ACC112 (cell line): ENCODE measurements around the gene LENG1.
A peak's percentile ranks its signal among the peaks of the same experiment; 100 is the strongest.

Experiments
- H2AFZ ChIP-seq: fragments of 200-600 bp; sonication (generic); one replicate; pipeline ENCODE4 v1.6.0; 2017; ENCODE audit warnings: antibody characterized with exemption, low read length; ENCODE audit not compliant: unreplicated experiment
- H3K27ac ChIP-seq: fragments of 200-600 bp; sonication (generic); 2 replicates; pipeline ENCODE4 v1.5.1; 2014; ENCODE audit warnings: low read depth, mild to moderate bottlenecking, antibody characterized with exemption, low read length, moderate library complexity
- H3K27me3 ChIP-seq: fragments of 200-600 bp; sonication (generic); 2 replicates; pipeline ENCODE4 v1.6.1; 2014; ENCODE audit warnings: mild to moderate bottlenecking, antibody characterized with exemption, low read length, moderate library complexity, mixed read lengths; ENCODE audit not compliant: insufficient read depth
- H3K36me3 ChIP-seq: fragments of 200-600 bp; sonication (generic); 2 replicates; pipeline ENCODE4 v1.6.1; 2016; ENCODE audit warnings: mild to moderate bottlenecking, antibody characterized with exemption, low read length, moderate library complexity, mixed read lengths; ENCODE audit not compliant: insufficient read depth
- H3K4me1 ChIP-seq: fragments of 200-600 bp; sonication (generic); one replicate; pipeline ENCODE4 v1.6.1; 2016; ENCODE audit warnings: low read length, mixed read lengths; ENCODE audit not compliant: insufficient read depth, unreplicated experiment, control insufficient read depth
- H3K4me3 ChIP-seq: fragments of 200-600 bp; sonication (generic); 2 replicates; pipeline ENCODE4 v1.5.1; 2014; ENCODE audit warnings: mild to moderate bottlenecking, low read depth, low read length
- H3K79me2 ChIP-seq: fragments of 200-600 bp; sonication (generic); one replicate; pipeline ENCODE4 v1.6.0; 2016; ENCODE audit warnings: low read length; ENCODE audit not compliant: control insufficient read depth, unreplicated experiment, insufficient read depth

LENG1 gene

DNA sequence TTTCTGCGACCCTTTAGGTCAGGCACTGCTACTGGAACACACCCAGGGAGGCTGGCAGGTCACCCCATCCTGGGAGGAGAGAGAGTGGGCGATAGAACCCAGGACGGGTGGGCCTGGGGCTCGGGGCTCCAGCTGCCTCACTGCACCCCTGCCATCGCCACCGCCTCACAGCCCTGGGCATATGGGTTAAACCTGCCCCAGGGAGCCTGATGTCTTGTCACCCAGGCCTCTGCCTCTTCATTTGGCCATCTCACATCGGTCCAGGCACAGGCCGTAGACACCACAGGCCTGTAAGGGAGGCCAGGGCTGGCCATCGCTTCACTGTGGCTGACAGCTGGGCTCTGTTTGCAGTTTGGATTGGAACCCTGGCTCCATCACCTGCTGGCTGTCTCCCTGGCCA is 33.8 kb downstream of the LENG1 start:
- Histone ChIP-seq H3K36me3 (no peaks in the 10 kb centered on the region), H3K27me3 (no peaks in the 10 kb centered on the region), H3K4me1 (no peaks in the 10 kb centered on the region), H3K4me3 (no peak overlapping the region), H2AFZ (no peak overlapping the region), H3K79me2 (no peaks in the 10 kb centered on the region), H3K27ac (no peak overlapping the region)

DNA sequence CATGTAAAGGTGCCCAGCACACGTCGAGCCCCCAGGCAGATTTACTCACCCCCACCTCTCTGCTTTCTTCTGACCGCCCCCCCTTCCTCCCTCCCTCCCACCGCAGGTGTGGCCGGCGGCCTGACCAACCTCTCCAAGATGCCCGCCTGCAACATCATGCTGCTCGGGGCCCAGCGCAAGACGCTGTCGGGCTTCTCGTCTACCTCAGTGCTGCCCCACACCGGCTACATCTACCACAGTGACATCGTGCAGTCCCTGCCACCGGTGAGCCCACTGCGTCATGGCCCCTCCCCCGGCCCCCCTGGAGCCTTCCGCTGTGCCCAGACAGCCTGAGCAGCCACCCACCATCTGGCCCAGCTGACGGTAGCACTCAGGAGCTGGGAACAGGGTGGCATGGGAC is 35.1 kb downstream of the LENG1 start:
- Histone ChIP-seq H3K36me3 (no peaks in the 10 kb centered on the region), H3K4me1 (no peaks in the 10 kb centered on the region), H3K4me3 (no peak overlapping the region), H3K79me2 (no peaks in the 10 kb centered on the region), H2AFZ (no peak overlapping the region), H3K27ac (no peak overlapping the region), H3K27me3 (no peaks in the 10 kb centered on the region)

DNA sequence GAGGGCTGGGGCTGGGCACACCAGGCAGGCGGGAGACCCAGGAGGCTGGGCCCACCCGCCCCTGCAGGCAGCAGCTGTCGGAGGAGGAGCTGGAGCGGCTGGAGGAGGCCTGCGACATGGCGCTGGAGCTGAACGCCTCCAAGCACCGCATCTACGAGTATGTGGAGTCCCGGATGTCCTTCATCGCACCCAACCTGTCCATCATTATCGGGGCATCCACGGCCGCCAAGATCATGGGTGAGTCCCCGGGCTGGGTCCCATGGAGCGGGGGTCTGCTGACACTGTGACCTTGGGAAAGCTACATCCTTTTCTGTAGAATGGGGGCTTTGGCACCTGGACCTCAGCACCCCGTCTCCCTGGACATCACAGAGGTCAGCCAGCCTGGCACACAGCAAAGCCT is 35.8 kb downstream of the LENG1 start:
- H3K27me3 ChIP-seq = no peaks in the 10 kb centered on the region
- H3K4me1 ChIP-seq = no peaks in the 10 kb centered on the region
- no peaks in the 10 kb centered on the region for H3K36me3 ChIP-seq
- H2AFZ ChIP-seq = no peak overlapping the region
- H3K27ac ChIP-seq = no peak overlapping the region
- H3K4me3 ChIP-seq = no peak overlapping the region
- no peaks in the 10 kb centered on the region for H3K79me2 ChIP-seq

DNA sequence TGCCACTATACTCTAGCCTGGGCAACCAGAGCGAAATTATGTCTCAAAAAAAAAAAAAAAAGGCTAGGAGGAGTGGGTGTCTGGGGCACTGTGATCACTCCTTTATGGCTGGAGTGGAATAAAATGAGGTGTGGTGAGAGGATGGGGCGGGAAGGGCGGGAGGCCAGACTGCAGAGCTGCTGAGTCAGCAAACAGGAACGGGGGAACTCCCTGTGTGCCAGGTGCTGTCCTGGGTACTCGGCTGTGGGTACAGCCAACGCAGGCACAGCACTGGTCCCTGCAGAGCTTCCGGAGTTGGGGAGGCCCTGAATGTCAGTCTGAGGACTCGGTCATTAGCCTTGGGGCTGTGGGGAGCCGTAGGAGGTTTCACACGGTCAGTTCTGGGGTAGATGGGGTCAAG is 38.3 kb downstream of the LENG1 start:
- Histone ChIP-seq H3K36me3 (no peaks in the 10 kb centered on the region), H3K4me3 (no peak overlapping the region), H3K79me2 (peaks cover 10% of the 10 kb centered on the region), H2AFZ (no peak overlapping the region), H3K4me1 (no peaks in the 10 kb centered on the region), H3K27me3 (no peaks in the 10 kb centered on the region), H3K27ac (no peak overlapping the region)

DNA sequence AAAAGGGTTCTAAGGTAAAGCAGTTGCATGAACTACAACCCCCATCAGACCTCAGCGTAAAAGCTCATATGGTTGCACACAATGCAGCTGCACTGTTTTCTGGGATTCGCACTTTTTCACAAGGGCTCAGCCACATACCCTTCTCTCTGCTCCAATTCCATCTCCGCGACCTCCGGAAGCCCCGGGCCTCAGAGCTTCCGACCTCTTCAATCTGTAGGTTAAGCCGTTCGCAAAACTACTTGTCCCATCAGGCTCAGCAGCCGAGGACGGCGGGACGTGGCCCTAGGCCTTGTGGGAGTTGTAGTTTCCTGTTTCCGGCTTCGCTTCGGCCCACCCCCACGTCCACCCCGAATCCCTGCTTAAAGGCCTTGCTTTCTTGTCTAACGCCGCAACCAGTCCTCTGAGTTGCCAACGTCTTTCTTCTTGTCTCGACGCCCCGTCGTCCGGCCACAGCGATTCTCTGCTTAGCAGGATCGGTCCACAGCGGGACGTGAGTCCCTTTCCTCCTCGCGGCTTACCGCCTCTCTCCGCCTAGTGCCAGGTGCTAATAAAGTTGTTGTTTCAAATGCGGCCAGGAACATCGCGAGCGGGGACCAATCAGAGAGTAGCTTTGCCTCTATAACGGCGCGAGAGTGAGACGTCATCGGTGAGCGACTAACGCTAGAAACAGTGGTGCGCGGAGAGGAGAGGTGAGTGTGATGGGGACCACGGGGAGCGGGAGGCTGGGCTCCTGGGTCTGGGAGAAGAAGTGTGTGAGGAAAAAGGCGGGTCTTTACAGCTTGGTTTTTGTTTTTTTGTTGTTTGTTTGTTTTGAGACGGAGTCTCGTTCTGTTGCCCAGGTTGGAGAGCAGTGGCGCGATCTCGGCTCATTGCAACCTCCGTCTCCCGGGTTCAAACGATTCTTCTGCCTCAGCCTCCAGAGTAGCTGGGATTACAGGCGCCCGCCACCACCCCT is 44.1 kb downstream of the LENG1 start, which contains the start of the genes PRPF31 and TFPT:
TSS of gene PRPF31 (plus strand) at position 646 of the 955 bp plus-strand sequence. CDS start 2,525 bp downstream, outside the sequence.
TSS of gene TFPT (minus strand) at position 549 of the 955 bp plus-strand sequence. CDS start at position 161, 388 bp downstream.
- Histone ChIP-seq H3K27ac (peak within 1 kb of the TSS; percentile 75), H3K4me3 (peak within 1 kb of the TSS; percentile 90), H3K79me2 (peaks cover 15% of the 10 kb centered on the region), H3K4me1 (no peaks in the 10 kb centered on the region), H3K27me3 (no peaks in the 10 kb centered on the region), H3K36me3 (no peaks in the 10 kb centered on the region), H2AFZ (peak within 1 kb of the TSS; percentile 82)

DNA sequence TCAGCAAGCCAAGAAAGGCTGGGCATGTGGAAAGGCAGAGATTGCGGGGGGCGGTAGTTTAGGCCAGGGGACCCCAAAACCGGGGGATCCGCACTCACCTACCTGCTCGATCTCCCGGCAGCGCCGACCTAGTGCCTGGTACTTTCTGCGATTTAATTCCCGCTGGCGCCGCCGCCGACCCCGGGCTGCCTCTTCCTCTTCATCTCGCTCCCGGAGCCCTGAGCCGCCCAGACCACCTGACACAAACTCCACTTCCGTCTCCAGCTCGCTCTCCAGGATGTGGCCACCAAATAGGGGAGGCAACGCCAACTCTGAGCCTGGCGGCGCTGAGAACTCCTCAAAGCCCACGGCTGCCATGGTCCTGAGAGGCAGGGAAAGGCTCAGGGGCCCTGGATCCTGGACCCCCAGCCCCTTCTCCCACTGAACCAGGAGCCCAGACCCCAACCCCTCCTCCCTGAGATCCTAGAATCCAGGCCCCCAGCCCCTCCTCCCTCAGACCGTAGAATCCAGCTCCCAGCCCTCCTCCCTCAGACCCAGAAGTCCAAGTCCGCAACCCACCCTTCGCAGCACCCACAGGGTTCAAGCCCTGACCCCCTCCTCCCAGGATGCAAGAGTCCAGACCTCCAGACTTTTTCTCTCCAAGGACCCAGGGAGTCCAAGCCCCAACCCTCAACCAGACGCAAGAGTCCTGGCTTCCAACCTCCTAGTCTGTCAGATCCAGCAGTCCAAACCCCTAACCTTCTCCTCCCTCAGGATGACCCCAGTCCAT is 45.0 kb downstream of the LENG1 start:
- H3K79me2 ChIP-seq = peaks cover 15% of the 10 kb centered on the region
- peak overlapping the region; percentile 60 for H2AFZ ChIP-seq
- no peaks in the 10 kb centered on the region for H3K4me1 ChIP-seq
- H3K27me3 ChIP-seq = no peaks in the 10 kb centered on the region
- no peaks in the 10 kb centered on the region for H3K36me3 ChIP-seq
- peak overlapping the region; percentile 90 for H3K4me3 ChIP-seq
- H3K27ac ChIP-seq = no peak overlapping the region

DNA sequence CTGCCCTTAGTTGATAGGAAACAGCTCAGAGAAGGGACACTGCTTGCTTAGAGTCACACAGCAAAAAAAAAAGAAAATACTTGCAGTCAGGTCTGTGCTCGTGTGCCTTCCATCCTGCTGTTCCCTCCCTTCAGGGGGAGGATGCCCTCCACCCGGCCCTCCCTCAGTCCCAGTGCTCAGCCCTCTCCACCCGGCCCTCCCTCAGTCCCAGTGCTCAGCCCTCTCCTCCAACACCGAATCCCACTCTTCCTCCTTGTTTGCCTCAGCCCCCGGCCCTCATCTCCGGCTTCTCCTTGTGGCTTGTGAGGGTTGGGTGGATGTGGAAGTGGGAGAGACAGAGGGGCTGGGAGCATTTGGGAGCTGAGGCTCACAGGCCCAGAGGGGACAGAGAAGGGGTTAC is 49.9 kb downstream of the LENG1 start:
- Histone ChIP-seq H3K36me3 (no peaks in the 10 kb centered on the region), H3K27ac (no peak overlapping the region)

DNA sequence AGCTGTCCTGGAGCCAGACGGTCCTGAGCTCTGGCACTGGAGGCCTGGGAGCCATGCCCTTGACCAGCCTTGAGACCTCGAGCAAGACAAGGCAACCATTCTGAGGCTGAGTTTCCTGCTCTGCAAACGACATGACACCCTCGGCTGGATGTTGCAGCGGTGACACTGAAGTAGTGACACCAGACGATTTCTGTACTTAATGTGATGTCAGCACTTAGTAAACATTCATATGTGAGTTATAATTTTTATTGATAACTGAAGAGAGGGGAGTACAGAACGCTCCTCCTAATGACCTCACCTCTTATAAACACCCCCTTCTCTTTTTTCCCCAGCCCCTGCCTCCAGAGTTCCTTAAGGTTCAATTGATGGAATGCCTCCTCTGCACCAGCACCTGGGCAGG is 51.0 kb downstream of the LENG1 start:
- Histone ChIP-seq H3K27ac (no peak overlapping the region), H3K27me3 (no peaks in the 10 kb centered on the region), H3K4me1 (no peaks in the 10 kb centered on the region), H3K4me3 (no peak overlapping the region), H3K79me2 (peaks cover 6% of the 10 kb centered on the region), H2AFZ (no peak overlapping the region), H3K36me3 (no peaks in the 10 kb centered on the region)

More for the DNA sequence above, 49.9 kb downstream of the LENG1 start:
- H3K4me1 ChIP-seq = no peaks in the 10 kb centered on the region
- H2AFZ ChIP-seq = no peak overlapping the region
- no peak overlapping the region for H3K4me3 ChIP-seq
- H3K27me3 ChIP-seq = no peaks in the 10 kb centered on the region
- H3K79me2 ChIP-seq = peaks cover 2% of the 10 kb centered on the region

DNA sequence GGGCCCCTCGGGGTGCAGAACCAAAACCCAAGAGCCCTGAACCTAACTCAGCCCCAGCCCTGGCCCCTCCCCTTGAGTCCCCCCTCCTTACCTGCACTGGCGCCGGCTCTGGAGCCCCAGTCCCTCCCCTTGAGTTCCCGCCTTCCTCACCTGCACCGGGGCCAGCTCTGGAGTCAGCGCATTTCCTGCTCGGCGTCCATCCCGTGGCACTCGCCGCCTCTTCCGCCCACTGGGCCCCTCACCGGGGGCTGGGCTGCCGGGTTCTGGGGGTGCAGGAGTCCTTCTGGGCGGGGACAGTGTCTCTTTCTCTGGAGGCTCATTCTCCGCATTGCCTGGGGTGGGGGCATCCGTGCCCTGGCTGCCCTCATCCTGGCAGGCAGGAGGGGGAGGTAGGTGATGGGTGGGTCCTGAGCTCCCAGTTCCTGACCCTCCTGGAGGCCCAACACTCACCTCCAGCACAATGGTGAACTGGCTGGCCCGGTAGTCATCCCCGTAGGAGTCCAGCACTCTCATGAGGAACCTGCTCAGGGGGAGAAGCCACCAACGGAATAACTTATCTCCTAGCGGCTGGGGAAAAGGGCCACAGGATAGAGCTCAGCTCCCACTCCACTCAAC is 51.5 kb downstream of the LENG1 start:
- Histone ChIP-seq H2AFZ (no peak overlapping the region), H3K27ac (no peak overlapping the region), H3K4me1 (no peaks in the 10 kb centered on the region), H3K4me3 (no peak overlapping the region), H3K27me3 (no peaks in the 10 kb centered on the region), H3K36me3 (no peaks in the 10 kb centered on the region), H3K79me2 (peaks cover 11% of the 10 kb centered on the region)

DNA sequence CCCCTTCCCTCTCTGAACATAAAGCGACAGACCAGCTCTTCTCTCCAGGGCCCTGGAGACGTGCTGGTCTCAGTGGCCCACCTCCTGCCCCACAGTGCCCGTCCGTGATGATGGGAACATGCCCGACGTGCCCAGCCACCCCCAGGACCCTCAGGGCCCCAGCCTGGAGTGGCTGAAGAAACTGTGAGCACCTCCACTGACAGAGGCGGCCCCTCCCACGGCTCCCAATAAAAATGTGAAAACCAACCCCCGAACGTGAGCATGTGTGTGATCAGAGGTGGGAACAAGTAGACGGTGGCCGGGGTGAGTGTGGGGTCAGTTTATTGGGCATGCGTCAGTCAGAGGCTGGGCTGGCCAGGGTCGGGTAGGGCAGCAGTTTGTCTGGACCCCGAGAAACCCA is 52.8 kb downstream of the LENG1 start:
- no peak overlapping the region for H3K4me3 ChIP-seq
- no peak overlapping the region for H2AFZ ChIP-seq
- no peaks in the 10 kb centered on the region for H3K4me1 ChIP-seq
- no peaks in the 10 kb centered on the region for H3K27me3 ChIP-seq
- peaks cover 14% of the 10 kb centered on the region for H3K79me2 ChIP-seq
- H3K27ac ChIP-seq = no peak overlapping the region
- H3K36me3 ChIP-seq = no peaks in the 10 kb centered on the region
